HG03045 (cell line): ENCODE data around the gene TNIP2.
"Not testable (repeated sequence)": the region's sequence is repeated elsewhere in the genome, so short reads cannot be mapped to it uniquely, and the experiment has no call there.

Experiments used
- ATAC-seq: cut with Tn5 transposase; IDR thresholded peaks from one replicate; pipeline ENCODE4 v1.9.1; 2021; ENCODE audit warnings: mild to moderate bottlenecking, moderate library complexity; ENCODE audit not compliant: unreplicated experiment

The TNIP2 gene

GRCh38 chr4:2745981-2746806 lies 9.9 kb downstream of the TNIP2 start:
- peak; percentile 93 for ATAC-seq

DNA sequence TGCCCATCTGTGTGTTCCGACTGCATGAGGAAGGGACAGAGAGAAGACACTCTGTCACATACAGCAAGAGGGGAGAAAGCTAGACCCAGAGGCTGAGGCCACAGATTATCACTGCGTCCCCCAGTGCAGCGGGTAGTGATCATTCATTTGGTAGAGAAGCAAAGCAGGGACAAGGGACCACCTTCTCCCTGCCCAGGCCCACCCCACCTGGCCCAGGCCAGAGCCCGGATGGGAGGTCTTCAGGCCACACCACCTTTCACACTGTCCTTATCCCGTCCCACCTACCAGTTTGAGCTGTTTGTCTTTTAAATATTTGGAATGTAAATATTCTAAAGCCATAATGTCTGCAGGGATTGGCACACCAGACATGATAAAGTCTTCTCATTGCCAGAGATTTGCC lies 10.6 kb downstream of the TNIP2 start:
- ATAC-seq = no peak

DNA sequence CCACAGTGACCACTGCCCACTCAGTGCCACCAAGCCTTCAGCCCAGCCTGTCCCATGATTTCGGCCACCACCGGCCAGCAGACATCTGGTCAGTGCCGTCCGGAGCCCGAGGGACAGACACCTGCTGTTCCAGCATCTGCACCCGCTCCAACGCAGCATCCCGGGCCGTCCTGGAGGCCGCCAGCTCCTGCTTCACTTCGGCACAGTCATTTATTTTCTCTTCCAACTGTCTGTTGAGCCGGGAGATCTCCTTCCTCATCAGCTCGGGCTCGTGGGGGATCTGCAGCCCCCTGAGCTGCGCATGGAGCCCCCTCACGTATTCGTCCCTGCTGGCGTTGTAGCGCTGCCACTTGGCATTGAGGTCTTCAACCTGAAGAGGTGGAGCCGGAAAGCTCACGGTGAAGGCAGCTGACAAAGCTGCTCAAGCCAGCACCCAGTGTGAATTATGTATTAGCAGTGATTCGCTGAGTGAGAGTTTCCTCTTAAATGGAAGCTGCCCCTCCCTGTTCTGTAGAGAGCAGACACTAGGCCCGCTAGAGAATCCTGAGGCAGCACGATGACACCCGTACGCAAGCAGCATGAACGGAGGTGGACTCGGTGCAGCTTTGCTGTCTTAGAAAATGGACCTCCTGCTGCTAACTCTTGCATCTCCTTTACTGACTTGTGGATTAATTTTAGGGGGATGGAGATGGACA lies 11.4 kb downstream of the TNIP2 start:
- no peak for ATAC-seq

DNA sequence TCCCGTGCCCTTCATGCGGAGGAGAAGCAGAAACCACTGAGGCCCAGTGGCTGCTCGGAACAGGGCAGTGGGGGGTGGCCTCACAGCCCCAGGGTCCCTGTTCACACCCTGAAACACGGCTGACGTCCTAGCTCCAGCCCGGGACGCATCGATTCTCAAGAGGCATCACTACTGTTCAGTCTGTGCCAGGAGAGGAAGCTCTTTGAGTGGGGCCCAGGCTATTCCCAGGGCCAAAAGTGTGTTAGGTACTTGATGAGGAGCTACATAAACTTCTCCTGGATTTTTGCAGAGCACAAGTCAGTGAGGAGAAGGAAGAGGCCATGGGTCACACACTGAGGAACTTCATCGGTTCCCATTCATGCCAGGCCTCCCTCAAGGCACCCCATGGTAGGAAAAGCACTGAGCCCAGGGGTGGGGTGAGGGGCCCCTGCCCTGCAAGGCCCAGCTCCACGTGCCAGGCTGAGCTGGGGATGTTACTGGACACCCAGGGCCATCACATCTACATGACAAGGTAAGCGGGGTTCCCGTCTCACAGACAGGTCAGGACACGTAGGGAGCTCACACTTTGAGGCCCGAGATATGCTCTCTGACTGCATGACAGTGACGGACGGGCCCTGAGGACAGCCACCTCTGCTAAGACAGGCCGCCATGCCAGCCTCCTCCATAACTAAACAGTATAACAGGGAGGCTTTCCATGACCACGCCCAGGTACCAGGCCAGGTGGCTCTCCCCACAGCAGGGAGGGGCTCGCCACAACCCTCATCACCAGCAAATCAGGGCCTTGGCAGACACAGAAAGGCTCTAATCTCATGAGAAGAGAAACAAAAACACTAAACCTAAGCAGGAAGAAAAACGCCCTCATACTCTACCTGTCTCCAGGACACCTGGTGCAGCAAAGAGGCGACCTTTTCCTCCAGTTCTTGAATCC lies 12.4 kb downstream of the TNIP2 start:
- no peak for ATAC-seq

DNA sequence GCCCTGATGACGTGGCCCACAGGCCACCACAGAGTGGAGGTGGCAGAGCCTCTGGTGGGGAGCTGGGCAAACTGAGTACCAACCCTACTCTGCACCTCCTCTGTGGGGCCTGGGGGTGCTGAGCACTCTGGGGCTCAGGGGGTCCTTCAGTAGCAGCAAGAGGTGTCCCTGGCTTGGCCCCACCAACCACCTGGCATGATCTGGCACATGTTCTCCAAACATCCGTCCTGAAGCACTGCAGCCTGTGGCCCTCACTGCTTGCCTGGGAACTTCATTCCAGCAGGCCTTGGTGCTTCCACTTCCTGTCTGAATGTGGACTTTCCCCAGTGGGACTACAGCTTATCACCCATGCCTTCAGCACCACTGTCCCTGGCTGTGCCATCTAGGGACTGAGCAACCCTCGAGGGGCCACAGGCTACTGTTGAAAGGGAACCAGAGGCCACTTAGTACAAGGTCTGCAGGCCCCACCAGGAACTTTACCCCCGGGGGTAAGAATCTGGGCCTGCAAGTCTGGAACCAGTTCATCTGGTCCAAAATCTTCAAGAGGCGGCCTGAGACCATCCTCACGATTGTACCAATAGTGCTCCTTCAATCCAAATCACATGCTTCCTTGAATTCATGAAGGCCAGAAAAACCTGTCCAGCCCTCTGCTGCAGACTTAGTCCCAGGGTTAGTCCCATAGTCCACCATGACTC lies 13.2 kb downstream of the TNIP2 start:
- no peak for ATAC-seq

GRCh38 chr4:2742081-2742822 lies 13.9 kb downstream of the TNIP2 start:
- no peak for ATAC-seq

DNA sequence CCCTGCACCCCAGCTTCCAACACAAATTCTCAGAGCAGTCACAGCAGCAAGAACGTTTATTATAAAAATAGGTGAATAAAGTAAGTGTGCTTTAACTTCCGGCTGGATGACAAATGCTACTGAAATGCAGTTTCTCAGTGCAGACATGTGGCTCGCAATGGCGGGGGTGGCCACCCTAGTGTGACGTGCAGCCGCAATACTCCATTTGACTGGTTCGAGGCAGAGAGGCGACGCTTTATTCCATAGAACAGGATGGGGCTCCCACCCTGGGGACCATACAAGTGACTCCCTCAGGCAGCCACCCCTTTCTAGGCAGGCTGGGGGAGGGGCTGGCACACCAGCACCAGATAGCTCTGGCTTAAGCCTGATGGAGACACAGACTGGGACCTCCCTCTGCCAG lies 14.5 kb downstream of the TNIP2 start:
- no peak for ATAC-seq

DNA sequence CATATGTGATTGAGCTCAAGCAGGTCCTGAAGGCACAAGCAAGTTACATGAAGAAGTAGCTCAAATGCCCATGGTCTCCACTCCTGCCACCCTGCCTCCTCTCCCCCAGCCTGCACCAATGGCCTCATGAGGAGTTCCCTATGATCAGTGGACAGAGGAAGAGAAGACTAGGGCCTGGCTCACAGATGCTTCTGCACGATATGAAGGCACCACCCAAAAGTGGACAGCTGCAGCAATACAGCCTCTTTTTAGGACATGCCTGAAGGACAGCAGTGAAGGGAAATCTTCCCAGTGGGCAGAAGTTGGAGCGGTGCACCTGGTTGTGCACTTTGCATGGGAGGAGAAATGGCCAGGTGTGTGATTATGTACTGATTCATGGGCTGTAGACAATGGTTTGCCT lies 17.8 kb downstream of the TNIP2 start:
- not testable (repeated sequence) for ATAC-seq

DNA sequence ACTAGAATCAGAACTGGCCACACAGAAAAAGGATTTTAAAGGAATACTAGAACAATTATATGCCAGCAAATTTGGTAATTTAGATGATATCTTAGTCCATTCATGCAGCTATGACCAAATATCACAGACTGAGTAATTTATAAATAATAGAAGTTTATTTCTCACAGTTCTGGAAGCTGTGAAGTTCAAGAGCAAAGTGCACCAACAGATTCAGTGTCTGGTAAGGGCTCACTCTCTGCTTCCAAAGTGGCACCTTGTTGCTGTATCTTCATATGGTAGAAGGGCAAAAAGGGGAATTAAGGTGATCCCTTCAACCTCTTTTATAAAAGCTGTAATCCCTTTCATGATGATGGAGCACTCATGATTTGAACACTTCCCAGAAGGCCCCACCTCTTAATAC lies 20.3 kb downstream of the TNIP2 start:
- no peak for ATAC-seq

DNA sequence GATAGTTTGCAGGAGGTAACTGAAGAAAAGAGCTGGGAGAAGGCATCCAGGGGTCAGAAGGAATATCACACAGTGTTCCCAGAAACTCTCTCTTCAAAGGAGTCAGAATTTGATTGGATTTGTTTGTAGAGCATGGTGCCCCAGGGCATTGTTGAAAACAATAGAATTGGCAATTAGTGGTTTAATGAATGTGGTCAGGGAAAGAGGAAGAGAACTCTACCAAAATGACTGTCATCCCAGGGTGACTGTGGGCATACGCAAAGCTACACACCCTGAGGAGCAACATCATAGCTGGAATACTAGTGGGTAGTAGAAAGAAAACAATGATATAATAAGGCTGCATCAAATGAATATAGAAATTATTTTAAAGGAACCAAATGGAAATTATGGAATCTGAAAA lies 21.5 kb downstream of the TNIP2 start:
- no peak for ATAC-seq

- ATAC-seq = no peak
Observed at GRCh38 chr4:2733844-2734574, 22.1 kb downstream of the TNIP2 start.

DNA sequence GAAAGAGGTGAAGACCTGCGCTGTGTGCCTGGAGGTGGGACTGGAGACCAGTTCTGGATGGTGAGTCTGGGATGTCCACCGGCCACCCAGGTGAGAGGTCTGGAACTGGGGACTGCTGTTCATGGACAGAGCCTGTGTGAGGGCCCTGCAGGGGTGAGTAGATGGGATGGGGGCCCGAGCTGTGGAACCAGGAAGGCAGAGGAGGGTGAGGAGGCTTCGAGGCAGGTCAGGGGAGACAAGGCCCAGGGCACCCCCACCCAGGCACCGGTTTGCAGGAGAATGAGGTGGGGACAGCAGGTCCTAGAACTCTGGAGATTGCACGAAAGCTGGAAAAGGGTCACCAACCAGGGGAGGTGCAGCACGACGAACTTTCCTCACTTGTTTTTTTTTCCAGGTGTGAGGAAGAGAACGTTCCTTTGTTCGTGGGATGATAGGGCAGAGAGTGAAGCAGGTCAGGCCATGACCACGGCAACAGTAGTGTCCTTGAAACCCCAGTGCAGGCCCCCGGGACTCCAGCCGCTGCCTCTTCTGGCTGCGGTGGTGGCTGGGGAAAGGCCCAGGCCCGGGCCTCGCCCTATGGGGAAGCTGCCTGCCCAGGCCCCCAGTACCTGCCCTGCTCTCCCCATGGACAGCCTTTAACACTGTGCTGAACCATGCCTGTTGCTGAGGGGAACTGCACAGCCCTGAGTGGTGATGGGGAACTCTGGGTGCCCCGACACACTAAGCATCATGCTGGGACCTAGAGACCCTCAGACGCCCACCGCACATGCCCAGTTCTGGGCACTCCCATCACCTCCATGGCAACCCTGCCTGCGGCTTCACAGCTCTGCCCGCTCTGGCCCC lies 22.9 kb downstream of the TNIP2 start:
- no peak for ATAC-seq

DNA sequence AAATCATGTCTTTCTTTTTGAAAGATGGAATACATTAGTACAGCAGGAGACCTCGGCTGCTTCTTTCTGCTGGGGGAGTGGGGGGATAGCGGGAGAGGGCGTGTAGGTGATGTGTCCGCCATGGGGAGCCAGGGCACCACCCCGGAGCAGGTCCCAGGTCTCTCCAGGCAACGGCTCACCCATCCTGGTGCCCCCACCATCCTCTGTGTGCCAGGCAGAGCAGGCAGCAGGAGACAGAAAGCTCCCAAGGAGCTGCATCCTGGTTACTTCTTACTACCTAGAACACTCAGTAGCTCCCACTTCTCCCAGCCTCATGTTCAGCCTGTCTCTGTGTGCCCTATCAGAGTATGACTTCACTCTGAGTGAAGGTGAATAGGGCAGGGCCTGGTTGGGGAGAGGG lies 23.6 kb downstream of the TNIP2 start:
- ATAC-seq = no peak

GRCh38 chr4:2731907-2732317 lies 24.2 kb downstream of the TNIP2 start:
- ATAC-seq = no peak

DNA sequence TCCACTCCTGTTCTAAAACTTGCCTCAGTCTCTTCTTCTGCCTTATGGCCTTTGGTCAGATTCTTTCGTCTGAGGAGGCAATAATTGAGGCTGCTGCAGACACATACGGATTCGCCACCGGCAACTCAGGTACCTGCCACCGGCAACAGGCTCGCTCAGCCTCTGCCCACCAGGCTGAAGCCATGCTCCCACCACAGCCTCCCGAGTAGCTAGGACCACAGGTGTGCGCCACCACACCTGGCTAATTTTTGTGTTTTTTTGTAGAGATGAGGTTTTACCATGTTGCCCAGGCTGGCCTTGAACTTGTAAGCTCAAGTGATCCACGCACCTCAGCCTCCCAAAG lies 26.6 kb downstream of the TNIP2 start:
- no peak for ATAC-seq

GRCh38 chr4:2728806-2729532 lies 27.2 kb downstream of the TNIP2 start:
- no peak for ATAC-seq

GRCh38 chr4:2728221-2728620 lies 27.9 kb downstream of the TNIP2 start:
- ATAC-seq = no peak

- not testable (repeated sequence) for ATAC-seq
Observed at GRCh38 chr4:2726881-2727280, 29.3 kb downstream of the TNIP2 start.
